Measurements from ENCODE around the gene PTPRK. TPM values are rescaled to one million over a fixed set of nuclear protein-coding genes. Genes with fewer than 3 reads are reported as not detected.

PTPRK gene
- total RNA-seq, 1 experiment from 2014 or later: 94.4 TPM

GRCh38 chr6:128259029-128259724, 261.2 kb downstream of the PTPRK start:
- Mint-ChIP-seq H3K27me3 (ENCODE audit: insufficient read depth, unreplicated experiment) (no peaks in the 10 kb centered on the region), H3K9me3 (ENCODE audit: unreplicated experiment) (no peaks in the 10 kb centered on the region), H3K27ac (ENCODE audit: unreplicated experiment) (no peak overlapping the region), H3K4me3 (ENCODE audit: unreplicated experiment) (no peak overlapping the region), H3K4me1 (ENCODE audit: low read depth, unreplicated experiment) (peaks cover 14% of the 10 kb centered on the region), H3K36me3 (ENCODE audit: insufficient read depth, unreplicated experiment) (peaks cover 9% of the 10 kb centered on the region)
- H3K4me3 ChIP-seq (ENCODE audit: low read depth, low read length): no peak overlapping the region
- no TSS peak for BruUV-seq (replicated peaks)
- H3K27me3 ChIP-seq (replicated peaks; ENCODE audit: control insufficient read depth, insufficient read depth, low read length): no peaks in the 10 kb centered on the region
- no peak for DNase-seq
- no peaks in the 10 kb centered on the region for H3K9me3 ChIP-seq
- no peaks in the 10 kb centered on the region; the same call in 1 of the 2 replicates for H3K4me1 ChIP-seq
- intact Hi-C loops (cut with micrococcal nuclease; ENCODE audit: unreplicated experiment): no loop called here
- TF ChIP-seq, protein P1, sequence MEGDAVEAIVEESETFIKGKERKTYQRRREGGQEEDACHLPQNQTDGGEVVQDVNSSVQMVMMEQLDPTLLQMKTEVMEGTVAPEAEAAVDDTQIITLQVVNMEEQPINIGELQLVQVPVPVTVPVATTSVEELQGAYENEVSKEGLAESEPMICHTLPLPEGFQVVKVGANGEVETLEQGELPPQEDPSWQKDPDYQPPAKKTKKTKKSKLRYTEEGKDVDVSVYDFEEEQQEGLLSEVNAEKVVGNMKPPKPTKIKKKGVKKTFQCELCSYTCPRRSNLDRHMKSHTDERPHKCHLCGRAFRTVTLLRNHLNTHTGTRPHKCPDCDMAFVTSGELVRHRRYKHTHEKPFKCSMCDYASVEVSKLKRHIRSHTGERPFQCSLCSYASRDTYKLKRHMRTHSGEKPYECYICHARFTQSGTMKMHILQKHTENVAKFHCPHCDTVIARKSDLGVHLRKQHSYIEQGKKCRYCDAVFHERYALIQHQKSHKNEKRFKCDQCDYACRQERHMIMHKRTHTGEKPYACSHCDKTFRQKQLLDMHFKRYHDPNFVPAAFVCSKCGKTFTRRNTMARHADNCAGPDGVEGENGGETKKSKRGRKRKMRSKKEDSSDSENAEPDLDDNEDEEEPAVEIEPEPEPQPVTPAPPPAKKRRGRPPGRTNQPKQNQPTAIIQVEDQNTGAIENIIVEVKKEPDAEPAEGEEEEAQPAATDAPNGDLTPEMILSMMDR (IDR thresholded peaks at IDR 0.05; ENCODE audit: insufficient read depth in 1 of 2, low read depth in 1 of 2, low read length in 1 of 2, severe bottlenecking in 1 of 2, unreplicated experiment in 1 of 2): no peak
- ChIA-PET CTCF (no interaction called here), POLR2A (no interaction called here)
- H3K36me3 ChIP-seq (ENCODE audit: control insufficient read depth, insufficient read depth, low read length): 0 out of 2 replicates have a peak, but pooled peaks cover 1% of the 10 kb centered on the region

DNA sequence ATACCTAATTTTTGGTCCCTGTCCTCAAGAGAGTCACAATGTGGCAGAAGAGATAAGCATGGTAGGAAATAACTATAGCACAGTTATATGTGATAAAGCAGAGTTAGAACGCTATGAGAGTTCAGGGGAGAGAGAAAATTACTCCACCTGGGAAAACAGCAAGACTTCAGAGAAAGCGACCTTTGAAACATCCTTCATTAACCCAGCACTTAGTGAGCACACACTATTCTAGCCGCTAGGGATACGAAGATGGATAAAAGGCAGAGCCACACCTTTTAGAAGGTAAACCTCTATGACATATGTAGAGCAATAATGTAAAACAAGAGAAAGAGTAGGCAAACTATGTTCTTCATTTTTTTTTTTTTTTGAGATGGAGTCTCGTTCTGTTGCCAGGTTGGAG, 264.3 kb downstream of the PTPRK start:
- no peaks in the 10 kb centered on the region for H3K27me3 ChIP-seq (replicated peaks; ENCODE audit: control insufficient read depth, insufficient read depth, low read length)
- H3K36me3 Mint-ChIP-seq (ENCODE audit: insufficient read depth, unreplicated experiment): peaks cover 5% of the 10 kb centered on the region
- H3K9me3 ChIP-seq: no peaks in the 10 kb centered on the region
- peaks cover 3% of the 10 kb centered on the region for H3K4me1 ChIP-seq
- no peak overlapping the region for H3K27ac Mint-ChIP-seq (ENCODE audit: unreplicated experiment)
- no peak overlapping the region for H3K4me3 Mint-ChIP-seq (ENCODE audit: unreplicated experiment)
- H3K36me3 ChIP-seq (ENCODE audit: control insufficient read depth, insufficient read depth, low read length): no peaks in the 10 kb centered on the region
- no peak for DNase-seq
- peaks cover 22% of the 10 kb centered on the region for H3K4me1 Mint-ChIP-seq (ENCODE audit: low read depth, unreplicated experiment)
- ChIA-PET POLR2A (no interaction called here), CTCF (no interaction called here)
- no peak overlapping the region for H3K4me3 ChIP-seq (ENCODE audit: low read depth, low read length)
- no peaks in the 10 kb centered on the region for H3K27me3 Mint-ChIP-seq (ENCODE audit: insufficient read depth, unreplicated experiment)
- intact Hi-C loops (cut with micrococcal nuclease; ENCODE audit: unreplicated experiment): no loop called here
- H3K9me3 Mint-ChIP-seq (ENCODE audit: unreplicated experiment): no peaks in the 10 kb centered on the region
- TF ChIP-seq, protein P1 (IDR thresholded peaks at IDR 0.05; ENCODE audit: insufficient read depth in 1 of 2, low read depth in 1 of 2, low read length in 1 of 2, severe bottlenecking in 1 of 2, unreplicated experiment in 1 of 2): no peak
- BruUV-seq (replicated peaks): no TSS peak

- Mint-ChIP-seq H3K36me3 (ENCODE audit: insufficient read depth, unreplicated experiment) (peaks cover 14% of the 10 kb centered on the region), H3K27ac (ENCODE audit: unreplicated experiment) (no peak overlapping the region), H3K9me3 (ENCODE audit: unreplicated experiment) (no peaks in the 10 kb centered on the region), H3K4me1 (ENCODE audit: low read depth, unreplicated experiment) (peaks cover 15% of the 10 kb centered on the region), H3K27me3 (ENCODE audit: insufficient read depth, unreplicated experiment) (no peaks in the 10 kb centered on the region), H3K4me3 (ENCODE audit: unreplicated experiment) (no peak overlapping the region)
- BruUV-seq (replicated peaks): no TSS peak
- peaks cover 3% of the 10 kb centered on the region for H3K4me1 ChIP-seq
- intact Hi-C loops (cut with micrococcal nuclease; ENCODE audit: unreplicated experiment): no loop called here
- no peak overlapping the region for H3K4me3 ChIP-seq (ENCODE audit: low read depth, low read length)
- no peak for DNase-seq
- ChIA-PET CTCF (no interaction called here), POLR2A (no interaction called here)
- no peaks in the 10 kb centered on the region for H3K36me3 ChIP-seq (ENCODE audit: control insufficient read depth, insufficient read depth, low read length)
- H3K27me3 ChIP-seq (replicated peaks; ENCODE audit: control insufficient read depth, insufficient read depth, low read length): no peaks in the 10 kb centered on the region
- TF ChIP-seq, protein P1 (IDR thresholded peaks at IDR 0.05; ENCODE audit: insufficient read depth in 1 of 2, low read depth in 1 of 2, low read length in 1 of 2, severe bottlenecking in 1 of 2, unreplicated experiment in 1 of 2): no peak
- no peaks in the 10 kb centered on the region for H3K9me3 ChIP-seq
These were observed 267.8 kb downstream of the PTPRK start for GRCh38 chr6:128252341-128253176.

Measured in Caco-2 (cell line).